Midbrain (tissue), 1 donor: ENCODE data around the gene HMCN1.
"Not testable (repeated sequence)": the region's sequence is repeated elsewhere in the genome, so short reads cannot be mapped to it uniquely, and the experiment has no call there.

Source experiments
- DNase-seq: peaks from one replicate; lab custom pipeline; 2025; lab: John Stamatoyannopoulos, UW

HMCN1 gene

DNA sequence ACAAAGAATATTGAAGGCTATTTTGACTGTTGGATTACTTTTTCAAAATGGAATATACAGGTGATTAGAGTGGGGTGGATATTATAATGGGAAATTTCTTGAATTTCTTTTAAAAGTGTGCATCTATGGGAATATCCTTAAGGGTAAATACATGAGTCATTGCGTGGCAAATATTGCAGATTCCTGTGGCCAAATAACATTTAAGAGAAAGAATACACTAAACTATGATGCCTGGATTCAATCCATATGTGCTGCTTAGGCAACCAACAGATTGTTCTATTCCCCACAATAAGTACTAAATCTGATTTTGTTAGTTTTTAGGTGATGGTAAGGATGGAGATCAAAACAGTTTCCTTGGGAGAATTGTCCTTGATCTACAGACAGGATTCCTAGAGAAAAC lies 119.5 kb downstream of the HMCN1 start:
- DNase-seq, result no peak

DNA sequence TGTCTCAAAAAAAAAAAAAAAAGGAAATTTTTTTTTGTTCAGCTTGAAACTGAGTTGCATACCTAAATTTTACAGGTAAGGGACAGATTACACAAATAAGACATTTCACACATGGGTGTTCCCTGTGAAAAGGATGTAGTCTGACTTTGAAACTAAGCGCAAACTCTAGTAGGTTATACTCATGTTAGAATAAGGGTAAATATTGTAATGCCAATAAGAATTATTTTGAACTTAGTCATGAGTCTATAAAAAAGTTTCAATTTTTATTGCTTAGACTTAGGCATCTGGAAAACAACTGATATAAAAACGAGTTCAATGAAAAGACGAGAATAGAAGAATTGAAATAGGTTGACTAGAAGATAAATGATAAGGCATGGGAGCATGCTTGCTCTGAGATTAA lies 122.3 kb downstream of the HMCN1 start:
- no peak for DNase-seq

DNA sequence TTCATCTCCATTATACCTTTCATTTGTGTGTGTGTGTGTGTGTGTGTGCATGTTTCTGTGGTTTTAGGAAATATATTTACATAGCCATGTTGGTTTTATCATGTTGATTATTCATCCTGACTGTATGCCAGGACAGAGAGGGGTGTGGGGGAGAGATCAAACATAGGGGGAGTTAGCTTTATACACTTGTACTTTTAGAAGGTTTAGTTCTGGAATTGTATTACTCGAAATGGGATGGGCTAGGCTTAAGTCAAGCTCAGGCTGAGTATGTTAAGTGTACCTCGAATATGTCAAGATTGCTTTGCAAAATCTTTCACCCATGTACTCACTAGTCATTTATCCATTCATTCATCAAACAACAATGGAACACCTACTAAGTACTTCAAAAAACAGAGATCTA lies 123.3 kb downstream of the HMCN1 start:
- no peak for DNase-seq

DNA sequence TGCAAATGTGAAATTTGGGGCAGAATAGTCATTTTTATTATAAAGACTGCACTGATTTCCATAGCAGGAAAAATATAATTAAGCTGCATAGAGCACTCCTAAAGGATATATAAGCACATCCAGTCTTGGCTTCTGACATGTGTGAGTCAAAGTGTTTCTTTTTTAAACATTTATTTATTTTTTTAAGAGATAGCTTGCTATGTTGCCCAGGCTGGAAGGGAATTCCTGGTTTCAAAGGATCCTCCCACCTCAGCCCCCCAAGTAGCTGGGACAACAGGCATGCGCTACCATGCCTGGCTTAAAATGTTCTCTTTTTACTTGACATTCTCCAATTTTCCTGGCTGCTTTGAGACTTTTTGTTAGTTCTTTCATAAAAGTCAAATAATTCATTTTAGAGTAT lies 126.1 kb downstream of the HMCN1 start:
- DNase-seq, result no peak

DNA sequence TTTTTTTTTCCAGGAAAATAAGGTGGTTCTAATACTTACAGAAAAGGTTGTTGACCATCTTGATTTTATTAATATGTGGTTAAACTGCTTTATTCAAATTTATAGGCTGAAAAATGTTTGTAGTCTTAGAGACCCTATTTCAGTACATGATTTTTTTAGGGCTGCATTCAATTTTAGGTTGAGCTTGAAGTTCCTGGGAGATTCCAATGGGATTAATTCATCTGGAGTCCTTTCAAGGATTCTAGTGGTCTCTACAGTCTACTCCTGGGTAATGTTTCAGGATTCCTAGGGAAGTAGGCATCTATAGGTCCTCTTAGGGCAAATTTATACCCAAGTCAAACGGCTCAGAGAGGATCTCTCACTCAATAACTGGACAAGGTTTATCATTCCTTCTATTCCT lies 126.7 kb downstream of the HMCN1 start:
- no peak for DNase-seq

DNA sequence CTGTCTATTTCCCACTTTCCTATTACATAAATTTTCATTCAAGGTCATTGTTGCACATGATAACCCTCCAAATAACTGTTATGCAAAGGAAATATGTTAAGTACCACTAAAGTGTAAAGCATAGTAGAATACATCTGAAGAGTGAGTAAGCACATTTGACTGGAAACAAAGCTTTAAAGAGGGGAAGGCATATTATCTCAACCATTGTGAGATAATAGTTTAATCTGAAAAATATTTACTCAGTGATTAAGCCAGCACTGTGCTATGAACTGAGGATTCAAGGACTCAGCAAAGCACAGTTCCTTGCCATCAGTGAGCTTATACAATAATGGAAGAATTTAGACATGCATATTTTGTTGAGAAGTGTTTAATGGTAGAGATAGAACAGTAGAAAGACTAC lies 127.4 kb downstream of the HMCN1 start:
- DNase-seq, result no peak

DNA sequence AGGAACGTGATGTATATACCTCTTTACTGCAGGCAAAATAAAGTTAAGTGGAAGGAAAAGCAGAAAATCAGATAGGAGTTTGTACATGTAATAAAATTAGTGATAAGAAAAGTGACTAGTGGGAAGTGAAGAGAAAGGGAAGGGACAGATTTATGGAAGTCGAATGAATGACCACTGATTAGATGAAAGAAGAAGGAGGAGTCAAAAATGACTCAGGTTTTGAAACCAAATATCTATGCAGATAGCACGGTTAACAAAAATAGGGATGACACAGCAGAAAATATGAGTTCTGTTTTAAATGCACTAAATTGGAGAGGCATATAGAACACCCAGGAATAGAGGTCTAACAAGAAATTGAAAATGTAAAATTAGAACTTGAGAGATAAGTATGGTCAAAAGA lies 128.0 kb downstream of the HMCN1 start:
- no peak for DNase-seq

DNA sequence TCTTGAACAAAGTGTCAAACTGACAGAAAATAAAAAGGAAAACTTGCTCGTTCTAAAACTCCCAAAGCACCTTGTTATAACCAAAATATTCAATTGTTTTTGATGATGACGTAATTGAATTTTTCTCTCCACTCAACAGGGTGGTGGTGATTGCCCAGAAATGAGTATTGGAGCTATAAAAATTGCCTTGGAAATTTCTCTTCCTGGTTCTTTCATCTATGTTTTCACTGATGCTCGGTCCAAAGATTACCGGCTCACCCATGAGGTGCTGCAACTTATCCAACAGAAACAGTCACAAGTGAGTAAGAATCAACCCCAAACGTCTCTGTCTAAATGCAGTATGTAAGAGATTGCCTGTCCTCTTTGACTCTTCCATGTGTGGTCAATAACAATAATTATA lies 130.1 kb downstream of the HMCN1 start:
- no peak for DNase-seq

DNA sequence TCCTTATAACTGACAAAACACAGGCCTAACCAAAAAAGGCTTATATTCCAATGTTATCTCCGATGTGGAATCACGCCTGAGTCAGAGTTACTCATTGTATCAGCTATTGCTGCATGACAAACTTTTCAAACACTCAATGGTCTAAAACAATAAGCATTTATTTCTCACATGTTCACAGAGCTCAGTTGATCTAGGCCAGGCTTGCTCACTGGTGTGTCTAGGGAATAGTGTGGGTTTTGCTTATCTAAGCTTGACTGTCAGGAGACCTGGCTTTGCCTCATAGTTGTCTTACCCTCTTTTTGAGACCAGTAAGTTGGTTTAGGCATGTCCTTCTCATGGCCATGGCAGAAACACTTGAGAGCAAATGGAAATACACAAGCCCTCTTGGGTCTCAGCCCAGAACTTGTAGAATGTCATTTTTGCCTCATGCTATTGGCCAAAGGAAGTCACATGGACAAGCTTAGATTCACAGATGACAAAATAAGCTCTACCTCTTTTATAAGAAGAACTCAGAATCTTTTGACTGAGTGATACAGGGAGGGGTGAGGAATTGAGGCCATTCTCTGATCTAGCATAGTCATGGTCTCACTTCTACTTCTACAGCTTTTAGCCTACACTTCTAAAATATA lies 130.8 kb downstream of the HMCN1 start:
- DNase-seq, result no peak

DNA sequence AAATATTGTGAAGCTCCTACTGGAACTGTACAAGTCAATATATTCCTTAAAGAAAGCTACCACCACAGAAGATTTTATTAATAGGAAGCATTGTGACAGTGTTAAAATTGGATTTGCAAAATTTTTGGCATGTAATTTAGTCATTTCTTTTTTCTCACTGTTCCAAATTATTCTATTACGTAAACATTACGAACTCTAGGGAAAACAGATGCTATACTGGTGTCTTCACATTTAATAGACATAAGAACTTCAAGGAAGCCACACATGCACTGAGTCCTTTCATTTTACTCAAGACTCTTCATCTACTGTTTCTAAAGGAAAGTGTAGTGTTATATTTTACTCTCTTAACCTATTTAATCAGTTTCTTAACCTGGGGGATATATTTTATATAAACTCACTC lies 135.4 kb downstream of the HMCN1 start:
- no peak for DNase-seq

DNA sequence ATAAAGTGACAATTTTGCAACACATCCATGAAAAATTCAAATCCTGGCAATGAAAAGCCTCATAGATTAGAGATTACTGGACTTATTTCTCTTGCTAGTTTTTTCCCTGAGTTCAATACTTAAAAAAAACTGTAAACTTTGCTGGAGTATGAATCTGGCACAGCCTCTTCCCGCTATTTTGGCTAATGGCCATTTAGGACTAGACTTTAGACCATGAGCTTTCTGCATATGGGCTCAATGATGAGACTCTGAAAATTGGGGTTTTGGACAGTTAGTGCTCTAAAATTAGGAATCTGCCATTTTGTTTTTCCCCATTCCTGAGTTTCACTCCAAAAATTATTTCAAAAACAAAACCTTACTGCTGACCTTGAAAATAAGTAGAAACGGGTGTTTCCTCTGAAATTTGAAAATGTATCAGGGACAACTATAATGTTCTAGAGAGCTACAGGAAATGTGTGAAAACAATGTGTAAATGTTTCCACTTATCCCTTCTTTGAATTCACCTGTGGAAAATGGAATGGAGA lies 137.5 kb downstream of the HMCN1 start:
- DNase-seq, result no peak

DNA sequence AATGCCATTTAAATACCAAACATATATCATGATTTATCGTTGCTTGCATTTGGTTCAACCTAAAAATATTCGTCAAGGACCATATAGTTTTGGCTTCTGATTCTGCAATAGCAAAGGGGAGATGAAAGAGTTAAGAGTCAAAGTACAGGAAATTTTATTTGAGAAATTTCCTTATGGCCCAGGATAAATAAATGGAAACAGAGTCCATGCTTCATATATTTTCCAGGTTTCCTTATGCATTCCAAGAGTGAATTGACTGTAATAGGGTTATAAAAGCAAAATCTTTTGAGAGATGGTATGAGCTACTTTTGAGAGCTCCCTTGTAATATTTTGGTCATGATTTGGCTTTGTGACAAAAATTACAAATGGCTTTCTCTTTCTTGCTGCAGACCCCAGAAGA lies 140.1 kb downstream of the HMCN1 start:
- DNase-seq, result no peak

DNA sequence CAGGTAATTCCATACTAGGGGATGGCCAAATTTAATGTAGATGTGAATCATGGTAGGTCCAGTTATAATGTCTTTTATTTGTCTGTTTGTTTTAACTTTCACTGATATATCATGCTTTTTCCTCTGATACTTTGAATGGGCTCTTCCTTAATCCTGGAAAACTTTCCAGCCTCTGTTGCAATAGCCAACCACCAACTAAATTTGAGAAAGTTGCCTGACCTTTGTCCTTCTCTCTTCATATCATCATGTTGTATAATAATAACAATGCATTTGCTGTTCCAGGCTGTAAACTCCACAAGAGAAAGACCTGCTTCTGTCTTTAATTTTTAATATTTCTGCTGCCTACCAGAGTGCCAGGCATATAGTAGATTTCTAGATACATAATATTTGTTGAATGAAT lies 146.1 kb downstream of the HMCN1 start:
- DNase-seq, result no peak

DNA sequence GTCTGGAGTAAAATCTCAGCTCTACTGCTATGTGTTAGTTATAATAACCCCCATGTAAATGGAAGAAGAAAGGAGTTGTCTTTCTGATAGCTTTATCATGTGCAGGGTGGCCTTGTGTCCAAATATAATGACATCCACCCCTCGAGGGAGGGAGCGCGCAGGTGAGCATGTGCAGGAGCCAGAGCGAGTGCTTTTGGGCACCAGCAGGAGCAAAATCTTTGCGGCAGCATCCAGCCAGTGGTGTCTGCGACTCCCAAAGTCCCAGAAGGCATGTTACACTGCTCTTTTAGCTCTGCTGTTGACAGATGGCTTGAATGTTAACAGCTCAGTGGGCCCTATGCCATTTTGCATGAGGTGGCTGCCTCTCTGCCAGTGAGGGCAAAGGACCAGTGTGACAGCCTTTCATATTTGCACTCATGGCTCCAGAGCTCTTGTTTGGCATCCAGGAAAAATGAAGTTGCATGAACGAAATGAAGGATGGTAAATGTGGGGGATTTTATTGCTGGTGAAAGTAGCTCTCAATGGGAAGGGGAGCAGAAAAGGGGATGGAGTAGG lies 146.7 kb downstream of the HMCN1 start:
- no peak for DNase-seq

DNA sequence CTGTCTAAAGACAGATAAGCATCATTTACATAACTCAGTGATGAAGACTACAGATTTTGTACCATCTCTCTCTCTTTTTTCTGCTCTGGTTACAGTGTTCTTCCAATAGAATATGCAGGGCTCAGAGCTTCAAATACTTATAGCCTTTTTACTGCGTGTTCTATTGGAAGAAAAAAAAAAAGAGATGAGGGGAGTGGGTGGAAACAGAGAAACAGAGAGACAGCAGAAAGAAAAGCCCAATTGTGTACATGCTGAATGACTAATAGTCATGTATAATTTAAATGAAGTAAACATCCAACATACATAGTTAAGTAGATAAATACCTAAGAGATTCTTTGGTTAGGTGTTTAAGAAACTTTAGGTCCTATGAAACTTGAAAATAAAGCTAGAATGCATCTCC lies 151.9 kb downstream of the HMCN1 start:
- no peak for DNase-seq

DNA sequence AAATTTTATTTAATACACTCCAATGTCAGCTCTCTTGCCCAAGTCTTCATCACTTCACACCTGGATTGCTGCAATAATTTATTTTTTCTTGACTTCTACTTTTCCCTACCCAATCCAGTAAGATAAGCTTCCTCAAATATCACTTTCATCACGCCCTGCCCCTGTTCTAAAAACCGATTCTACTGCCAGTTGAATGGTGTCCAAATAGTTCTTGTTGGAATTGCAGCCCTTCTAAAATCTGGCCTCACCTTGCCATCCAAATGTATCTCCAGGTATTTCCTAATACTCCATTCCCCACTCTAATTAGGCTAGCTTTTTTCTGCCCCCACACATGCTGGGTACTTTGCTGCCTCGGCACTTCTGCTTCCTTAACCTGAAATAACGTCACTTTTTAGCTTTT lies 152.5 kb downstream of the HMCN1 start:
- DNase-seq, result no peak

DNA sequence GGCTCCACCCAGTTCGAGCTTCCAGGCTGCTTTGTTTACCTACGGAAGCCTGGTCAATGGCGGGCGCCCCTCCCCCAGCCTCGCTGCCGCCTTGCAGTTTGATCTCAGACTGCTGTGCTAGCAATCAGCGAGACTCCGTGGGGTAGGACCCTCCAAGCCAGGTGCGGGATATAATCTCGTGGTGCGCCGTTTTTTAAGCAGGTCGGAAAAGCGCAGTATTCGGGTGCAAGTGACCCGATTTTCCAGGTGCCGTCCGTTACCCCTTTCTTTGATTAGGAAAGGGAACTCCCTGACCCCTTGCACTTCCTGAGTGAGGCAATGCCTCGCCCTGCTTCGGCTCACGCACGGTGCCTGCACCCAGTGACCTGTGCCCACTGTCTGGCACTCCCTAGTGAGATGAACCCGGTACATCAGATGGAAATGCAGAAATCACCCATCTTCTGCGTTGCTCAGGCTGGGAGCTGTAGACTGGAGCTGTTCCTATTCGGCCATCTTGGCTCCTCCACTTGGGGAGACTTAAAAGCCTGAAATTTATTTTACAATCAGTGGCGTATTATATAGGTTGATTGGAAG lies 158.7 kb downstream of the HMCN1 start:
- DNase-seq, result not testable (repeated sequence)

DNA sequence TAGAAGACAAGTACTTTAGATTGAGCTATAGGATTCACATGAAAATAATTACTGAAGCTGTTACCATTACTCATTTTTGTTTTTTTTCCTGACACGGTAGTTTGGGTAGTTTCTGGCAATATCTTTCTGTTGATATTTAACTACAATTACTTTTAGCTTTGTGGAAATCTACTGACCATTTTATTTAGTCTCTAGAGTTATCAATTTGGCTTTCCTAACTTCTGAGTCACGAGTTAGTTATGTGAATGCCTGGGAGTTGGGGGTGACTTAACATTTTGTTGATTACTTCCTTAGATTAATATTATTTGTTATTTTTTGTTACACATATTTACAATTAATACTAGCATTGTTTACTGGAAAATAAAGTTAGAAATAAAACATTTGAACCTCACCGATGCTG lies 160.6 kb downstream of the HMCN1 start:
- no peak for DNase-seq

DNA sequence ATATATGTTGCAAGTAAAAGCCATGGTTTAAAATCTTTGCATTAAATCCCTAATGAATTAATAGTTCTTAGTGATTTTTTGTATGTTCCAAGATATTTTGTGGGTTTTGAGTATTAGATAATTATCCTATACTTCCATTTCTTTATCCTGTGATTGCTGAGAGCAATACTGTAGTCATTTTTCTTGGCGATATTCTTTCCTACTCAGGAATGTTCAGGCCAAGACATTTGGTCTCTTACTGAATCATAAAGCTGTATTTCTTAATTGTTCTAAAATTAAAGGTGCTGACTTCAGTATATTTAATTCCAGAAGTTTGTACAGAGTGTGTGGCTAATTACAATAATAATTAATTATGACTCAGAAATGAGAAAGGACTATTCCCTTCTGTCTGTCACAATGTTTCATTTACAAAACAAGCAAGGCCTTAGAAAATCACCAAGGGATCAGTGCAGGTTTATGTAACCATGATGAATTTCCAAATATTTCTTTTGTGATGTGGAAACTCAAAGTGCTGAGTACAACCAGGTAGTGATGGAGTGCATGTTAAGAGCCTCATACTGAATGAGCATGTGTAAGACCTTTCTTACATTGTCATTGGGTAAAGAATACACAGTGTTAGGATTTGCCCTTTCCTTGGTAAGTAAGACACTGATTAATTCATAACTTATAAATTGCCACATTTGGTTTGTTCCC lies 161.2 kb downstream of the HMCN1 start:
- no peak for DNase-seq

DNA sequence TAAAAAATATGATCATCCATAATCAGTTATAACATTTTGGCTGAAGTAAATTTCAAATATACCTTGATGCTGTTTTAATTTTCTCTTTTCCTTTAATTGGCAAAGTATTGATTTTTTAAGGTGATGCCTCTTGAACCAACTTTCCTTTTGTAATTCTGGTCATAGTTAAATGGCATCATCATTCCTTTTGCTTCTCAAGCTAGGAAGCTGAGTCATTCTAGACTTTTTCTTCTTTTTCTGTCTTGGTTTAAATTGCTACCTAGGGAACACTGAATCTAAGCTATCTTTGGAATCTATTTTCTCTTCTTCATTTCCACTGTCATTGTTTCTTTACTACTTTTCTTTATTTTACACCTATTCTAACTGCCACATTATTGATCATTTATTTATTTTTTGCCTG lies 162.7 kb downstream of the HMCN1 start:
- no peak for DNase-seq

DNA sequence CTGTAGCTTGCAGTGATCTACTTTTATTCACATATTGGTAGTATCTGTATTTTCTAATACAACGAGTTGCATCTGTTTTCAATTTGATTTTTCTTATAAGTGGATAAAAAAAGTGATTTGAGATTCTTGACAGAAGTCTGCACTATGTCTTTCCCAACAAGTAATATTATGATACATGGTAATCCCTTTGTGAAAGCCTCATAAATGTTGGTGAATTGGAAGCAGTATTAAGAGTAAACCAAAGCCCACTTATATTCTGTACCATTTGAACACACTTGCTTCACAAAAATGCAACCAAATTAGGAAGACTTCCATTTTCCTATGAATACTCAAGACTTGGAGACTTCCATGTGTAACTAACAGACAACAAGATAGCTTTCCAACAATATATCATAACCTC lies 172.0 kb downstream of the HMCN1 start:
- DNase-seq, result no peak

DNA sequence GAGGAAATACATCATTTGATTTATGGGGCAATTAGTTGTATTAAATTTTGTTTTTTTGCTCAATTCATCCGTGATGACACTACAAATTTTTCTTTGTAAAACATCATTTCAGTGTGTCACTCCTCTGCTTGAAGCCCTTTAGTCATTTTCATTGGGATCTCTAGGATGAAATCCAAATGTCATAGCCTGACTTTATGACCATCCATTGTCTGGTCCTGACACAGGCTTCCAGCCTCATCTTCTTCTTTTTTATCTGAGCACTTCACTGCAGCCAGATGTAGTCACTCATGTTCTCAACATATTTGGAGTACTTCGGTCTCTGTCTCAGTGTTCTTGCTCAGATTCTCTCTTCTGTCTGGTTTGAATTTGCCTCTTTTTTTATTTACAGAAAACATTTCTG lies 173.1 kb downstream of the HMCN1 start:
- no peak for DNase-seq

DNA sequence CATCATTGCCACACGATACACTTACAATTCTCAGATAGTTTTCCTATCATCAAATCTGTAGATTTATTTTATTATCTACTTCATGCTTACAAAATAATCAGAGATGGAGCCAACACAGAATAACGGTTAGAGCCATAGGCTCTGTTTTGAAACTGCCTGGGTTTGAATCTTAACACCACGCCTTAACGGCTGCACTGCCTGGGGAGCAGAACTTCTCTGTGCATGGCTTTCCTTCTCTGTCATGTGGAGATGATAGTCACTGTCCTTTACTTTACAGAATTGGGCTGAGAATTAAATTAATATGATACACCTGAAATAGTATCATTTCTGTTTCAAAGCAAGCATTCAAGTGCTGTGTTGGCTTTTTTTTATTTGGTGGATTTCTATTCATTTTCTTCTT lies 177.8 kb downstream of the HMCN1 start:
- DNase-seq, result no peak
